DMS53 treated with DMSO at 0.1 percent for 48 hours (cell line): ENCODE results near the gene ACTR3C.
"Not testable (repeated sequence)": the region's sequence is repeated elsewhere in the genome, so short reads cannot be mapped to it uniquely, and the experiment has no call there.

ENCODE experiments used
- DNase-seq: peaks from one replicate; lab custom pipeline; 2025; ENCODE audit not compliant: unreplicated experiment; lab: John Stamatoyannopoulos, UW

Gene ACTR3C

GRCh38 chr7:150206848-150207247 lies 116.5 kb downstream of the ACTR3C start:
- not testable (repeated sequence) for DNase-seq

- DNase-seq: not testable (repeated sequence)
Measured at GRCh38 chr7:150205866-150206265, 117.5 kb downstream of the ACTR3C start.

DNA sequence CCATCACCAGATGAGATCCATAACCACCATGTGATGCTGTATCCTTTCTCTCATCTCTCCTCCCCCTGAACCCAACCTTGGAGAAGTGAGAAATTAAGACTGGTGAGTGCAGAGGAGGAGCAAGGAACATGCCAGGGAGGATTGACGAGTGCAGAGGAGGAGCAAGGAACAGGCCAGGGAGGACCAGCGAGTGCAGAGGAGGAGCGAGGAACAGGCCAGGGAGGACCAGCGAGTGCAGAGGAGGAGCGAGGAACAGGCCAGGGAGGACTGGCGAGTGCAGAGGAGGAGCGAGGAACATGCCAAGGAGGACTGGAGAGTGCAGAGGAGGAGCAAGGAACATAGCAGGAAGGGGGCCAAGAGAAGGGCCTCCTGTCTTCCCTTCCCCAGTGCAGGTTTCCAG lies 118.8 kb downstream of the ACTR3C start:
- DNase-seq: not testable (repeated sequence)

DNA sequence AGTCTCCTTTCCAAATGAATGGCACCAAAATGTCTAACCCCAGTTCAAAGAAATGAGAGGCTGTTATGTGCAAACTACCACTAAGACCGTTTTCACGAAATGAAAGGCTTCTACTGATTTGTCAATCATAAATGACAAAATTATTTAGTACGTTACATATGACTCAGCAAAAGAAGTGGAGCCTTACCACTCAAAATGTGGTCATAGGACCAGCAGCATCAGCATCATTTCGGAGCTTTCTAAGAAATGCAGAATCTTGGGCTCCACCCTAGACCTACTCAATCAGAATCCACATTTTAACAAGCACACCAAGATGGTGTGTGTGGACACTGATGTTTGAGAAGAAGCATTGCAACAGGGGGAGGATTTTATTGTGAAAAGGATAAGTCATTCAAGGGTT lies 120.5 kb downstream of the ACTR3C start:
- DNase-seq: not testable (repeated sequence)
